Skin epidermis (tissue), 12 donors: ENCODE results near the gene UNC5CL.

Experiments used
- H3K27ac ChIP-seq, 21 experiments: fragments of 200-600 bp; sonication (generic) in 11 of 21; one replicate each; pipeline ENCODE4 v1.5.0; 2020; ENCODE audit warnings: mild to moderate bottlenecking in 3 of 21, inconsistent platforms in 2 of 21, moderate library complexity in 2 of 21
- H3K4me3 ChIP-seq, 7 experiments: fragments of 200-600 bp; sonication (generic) in 2 of 7; one replicate each; pipeline ENCODE4 v1.5.0; 2020; ENCODE audit warnings: inconsistent platforms in 2 of 7, mild to moderate bottlenecking in 2 of 7, moderate library complexity in 1 of 7

Gene UNC5CL

DNA sequence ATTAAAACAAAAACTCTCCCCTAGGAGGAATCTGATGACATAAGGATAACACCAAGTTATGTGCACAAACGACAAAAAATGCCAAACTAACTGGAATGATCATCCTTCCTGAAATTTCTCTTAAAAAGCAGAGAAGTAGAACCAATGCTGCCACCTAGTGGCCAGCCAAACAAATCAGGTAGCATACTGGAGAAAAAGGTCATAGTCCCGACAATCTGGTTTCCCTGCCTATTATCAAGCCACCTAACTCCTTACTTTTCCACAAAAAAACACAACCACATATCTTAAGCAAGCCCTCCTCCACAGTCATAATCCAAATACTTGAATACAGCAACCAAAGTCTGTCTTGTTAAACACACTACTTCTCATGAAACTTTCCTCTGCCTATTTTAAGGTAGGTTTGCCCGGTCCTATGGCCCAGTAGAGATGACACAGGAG is 27.9 kb upstream of the UNC5CL start:
- Histone ChIP-seq H3K27ac (no peak overlapping the region), H3K4me3 (no peak overlapping the region)

DNA sequence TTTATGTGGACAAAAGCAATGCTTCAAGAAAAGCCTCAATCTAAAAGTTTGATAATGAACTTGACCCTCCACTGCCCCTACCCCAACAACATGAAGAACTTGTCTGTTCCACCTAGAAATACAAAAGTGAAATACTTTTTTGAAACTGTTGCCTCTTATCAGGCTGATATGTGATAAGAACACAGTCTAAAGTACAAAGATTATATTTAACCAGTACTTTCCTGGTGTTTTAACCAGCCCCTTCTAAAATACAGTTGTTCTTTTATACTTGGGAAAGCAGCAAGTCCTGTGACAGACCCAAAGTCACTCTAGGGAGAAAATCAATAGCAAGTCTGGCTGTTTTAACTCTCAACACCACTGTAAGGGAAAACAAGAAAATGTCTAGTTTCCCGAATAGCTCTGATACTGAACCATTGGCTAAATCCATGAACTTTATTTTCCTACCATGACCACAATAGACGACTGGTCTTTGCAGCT is 26.6 kb upstream of the UNC5CL start:
- no peak overlapping the region for H3K27ac ChIP-seq
- H3K4me3 ChIP-seq = no peak overlapping the region

DNA sequence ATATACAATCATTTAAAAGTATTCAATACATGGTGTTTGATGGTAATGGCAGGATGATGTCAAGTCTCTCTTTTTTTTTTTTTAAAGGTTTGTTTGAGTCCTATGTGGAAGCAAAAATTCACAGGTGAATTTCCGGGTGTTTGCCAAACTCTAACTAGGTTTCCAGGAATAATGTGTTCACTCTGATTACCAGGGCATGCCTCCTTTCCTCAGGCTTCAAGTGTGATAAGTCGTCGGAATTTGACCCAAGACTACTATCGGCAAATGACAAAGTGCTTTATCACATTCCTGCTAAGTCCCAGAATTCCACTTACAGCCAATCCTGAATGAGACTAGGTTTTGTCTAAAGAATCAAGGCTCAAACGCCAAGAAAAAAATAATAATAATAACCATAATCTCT is 25.8 kb upstream of the UNC5CL start:
- H3K27ac ChIP-seq = no peak overlapping the region
- H3K4me3 ChIP-seq = no peak overlapping the region

DNA sequence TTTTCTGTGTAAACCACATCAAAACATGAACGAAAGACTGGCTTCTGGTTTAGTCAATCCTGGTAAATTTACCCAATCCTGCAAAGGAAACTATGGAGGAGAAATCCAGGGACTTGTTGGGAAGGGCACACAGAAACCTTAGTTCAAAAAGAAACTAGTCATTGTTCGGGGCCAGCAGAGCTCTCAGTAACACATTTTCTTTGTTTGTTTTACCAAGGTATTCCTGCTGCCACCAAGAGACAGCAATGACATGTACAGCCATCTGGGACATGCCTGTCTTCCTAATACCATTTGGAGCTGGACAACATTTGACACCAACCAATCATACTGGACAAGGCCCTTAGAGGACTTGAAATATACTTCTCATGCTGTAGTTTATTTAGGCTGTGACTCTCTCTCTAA is 24.9 kb upstream of the UNC5CL start:
- Histone ChIP-seq H3K27ac (no peak overlapping the region), H3K4me3 (no peak overlapping the region)

DNA sequence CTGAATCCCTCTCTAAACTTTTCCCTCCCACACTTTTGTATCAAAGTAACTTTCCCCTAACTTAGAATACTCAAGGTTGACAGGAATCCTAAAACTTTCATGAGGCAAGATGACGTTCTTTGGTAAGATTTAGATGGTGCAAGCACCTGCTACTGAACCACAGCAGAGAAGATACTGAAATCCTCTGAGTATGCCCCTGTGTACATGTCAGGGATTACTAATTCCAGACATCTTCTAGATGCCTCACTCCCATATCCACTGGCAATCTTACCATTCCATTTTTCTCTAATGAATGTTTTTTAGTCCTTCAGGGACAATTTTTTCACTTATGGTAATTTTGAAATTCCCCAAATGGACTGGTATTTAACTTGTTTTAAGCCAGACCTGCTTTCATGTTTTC is 23.0 kb upstream of the UNC5CL start:
- no peak overlapping the region for H3K4me3 ChIP-seq
- no peak overlapping the region for H3K27ac ChIP-seq

DNA sequence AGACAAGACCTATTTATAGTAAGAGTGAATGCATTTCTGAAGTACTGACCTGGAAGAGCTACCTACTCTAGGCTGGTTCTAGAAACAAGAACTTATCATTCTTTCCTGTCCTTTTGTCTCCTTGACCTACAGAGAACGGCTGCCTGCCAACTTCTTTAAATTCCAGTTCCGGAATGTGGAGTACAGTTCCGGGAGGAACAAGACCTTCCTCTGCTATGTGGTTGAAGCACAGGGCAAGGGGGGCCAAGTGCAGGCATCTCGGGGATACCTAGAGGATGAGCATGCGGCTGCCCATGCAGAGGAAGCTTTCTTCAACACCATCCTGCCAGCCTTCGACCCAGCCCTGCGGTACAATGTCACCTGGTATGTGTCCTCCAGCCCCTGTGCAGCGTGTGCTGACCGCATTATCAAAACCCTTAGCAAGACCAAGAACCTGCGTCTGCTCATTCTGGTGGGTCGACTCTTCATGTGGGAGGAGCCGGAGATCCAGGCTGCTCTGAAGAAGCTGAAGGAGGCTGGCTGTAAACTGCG is 22.2 kb upstream of the UNC5CL start:
- H3K27ac ChIP-seq = no peak overlapping the region
- no peak overlapping the region for H3K4me3 ChIP-seq

DNA sequence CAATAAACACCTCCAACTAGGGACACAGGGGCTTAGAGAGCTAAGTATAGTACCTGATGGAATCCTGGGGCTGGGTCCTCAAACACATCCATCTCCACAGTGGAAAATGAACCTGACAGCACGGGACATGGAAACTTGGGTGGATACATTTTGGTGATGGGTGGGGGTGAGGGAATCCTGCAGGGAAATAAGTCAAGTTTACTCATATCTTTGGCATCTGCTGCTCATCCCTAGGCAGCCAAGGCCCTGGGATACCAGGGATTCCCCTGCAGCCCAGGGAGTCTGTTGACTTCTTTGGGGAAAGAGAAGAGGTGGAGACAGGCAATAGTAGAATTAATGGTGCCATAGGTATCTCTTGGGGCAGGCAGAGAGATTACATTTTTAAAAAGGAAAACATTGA is 20.5 kb upstream of the UNC5CL start:
- H3K27ac ChIP-seq = no peak overlapping the region
- H3K4me3 ChIP-seq = no peak overlapping the region

DNA sequence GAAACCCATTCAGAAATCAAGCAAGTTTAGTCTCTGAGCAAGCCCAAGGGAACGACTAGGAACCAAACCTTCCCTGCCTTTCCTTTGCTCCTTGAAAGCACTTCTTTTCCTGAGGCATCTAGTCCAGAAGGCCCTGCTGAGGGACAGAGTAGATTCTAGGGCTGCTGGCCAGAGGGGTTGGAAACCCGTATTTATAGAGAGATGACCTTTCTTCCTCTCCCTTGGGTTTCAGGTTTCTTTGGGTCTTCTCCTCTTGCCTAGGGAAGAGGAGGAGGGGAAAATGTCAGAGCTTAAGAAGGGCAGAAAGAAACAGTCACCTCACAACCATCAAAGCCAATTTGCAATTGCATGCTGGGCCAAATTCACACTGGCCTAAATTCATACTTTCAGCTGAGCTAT is 19.8 kb upstream of the UNC5CL start:
- no peak overlapping the region for H3K27ac ChIP-seq
- H3K4me3 ChIP-seq = no peak overlapping the region

DNA sequence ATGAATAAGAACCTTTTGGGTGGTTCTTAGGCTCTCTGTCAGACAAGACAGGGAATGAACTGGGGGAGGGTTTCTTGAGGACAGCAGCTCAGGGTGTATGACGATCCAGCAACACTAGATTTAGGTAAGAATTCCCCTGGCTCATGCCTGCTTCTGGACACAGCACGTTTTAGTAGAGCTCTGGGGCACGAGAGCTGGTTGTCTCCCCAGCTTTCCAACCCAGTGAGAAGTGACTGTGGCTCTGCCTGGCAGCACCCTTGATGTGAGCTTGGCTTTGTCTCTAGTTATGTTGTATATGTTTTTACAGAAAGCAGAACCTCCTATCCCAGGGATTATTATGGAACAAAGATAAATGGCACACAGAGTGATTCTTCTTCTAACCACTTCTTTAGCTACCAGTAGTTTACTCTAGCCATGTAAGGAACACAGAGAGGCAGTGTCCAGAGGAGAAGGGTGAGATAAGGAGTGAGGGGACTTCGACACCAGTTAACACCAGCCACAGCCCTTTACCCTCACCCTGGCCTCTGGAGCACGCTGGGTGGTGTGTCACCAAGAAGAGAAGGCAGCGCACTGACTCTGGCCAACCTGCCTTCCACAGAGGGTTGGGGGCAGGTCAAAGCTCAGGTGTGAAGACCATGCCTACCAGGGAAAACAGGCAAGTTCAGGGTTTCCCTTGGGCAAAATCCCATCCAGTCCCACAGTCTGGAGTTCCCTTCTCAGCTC is 17.9 kb upstream of the UNC5CL start:
- Histone ChIP-seq H3K27ac (no peak overlapping the region), H3K4me3 (no peak overlapping the region)

DNA sequence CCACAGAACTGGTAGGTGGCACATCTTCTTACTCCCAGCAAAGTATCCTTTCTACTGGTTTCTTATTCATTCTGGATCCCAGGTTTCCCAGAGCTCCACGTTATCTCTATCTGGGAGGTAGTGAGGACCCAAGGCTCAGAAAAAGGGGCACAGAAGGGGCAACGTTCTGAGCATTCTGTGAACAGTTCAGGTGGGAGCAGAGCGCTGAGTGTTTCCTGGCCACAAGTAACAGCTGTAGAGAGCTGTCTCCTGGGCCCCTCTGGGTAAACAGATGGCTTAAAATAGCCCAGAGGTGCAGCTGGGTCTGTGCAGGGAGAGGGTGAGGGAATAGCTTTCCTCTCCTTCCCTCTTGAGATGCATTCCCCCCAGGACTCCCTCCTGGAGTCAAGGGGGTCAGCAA is 16.1 kb upstream of the UNC5CL start:
- Histone ChIP-seq H3K4me3 (no peak overlapping the region), H3K27ac (no peak overlapping the region)

DNA sequence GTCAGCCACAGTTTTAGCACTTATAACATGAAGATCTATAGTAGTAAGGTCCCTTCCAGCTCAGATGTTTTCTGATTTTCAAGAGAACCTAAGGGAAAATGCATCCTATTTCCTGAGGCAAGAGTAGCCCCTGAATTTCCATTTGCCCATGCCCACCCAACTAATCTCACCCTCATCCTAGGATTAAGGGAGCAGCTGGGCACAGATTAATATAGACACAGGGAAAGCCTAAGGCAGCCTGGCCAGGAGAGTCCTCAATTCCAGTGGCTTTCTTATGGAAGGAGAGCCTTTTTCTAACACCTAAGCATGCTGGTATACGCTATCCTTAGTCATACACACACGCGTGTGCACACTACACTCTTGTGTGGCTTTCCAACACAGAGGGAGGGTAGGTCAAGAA is 15.5 kb upstream of the UNC5CL start:
- Histone ChIP-seq H3K27ac (no peak overlapping the region), H3K4me3 (no peak overlapping the region)

DNA sequence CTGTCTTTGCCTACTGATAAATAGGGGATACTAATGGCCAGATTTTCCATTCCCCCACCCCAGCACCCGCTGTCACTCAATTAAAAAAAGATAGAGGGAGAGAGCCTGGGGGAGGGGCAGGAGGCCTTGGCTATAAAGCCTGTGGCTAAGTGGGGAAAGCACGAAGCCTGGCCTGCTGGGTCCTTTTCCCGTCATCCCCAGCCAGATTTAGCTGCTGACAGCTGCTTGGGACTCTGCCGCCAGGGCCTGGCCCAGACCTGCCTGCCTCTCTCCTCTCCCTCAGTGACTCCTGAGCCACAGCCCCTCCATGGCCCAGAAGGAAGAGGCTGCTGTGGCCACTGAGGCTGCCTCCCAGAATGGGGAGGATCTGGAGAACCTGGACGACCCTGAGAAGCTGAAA is 14.0 kb upstream of the UNC5CL start, which contains the start of gene APOBEC2:
APOBEC2 (plus strand) TSS at position 162 of the 400 bp plus-strand sequence; CDS start at position 308, 146 bp downstream.
- H3K4me3 ChIP-seq = no peak within 1 kb of the TSS
- peak within 1 kb of the TSS in 1 of 21 experiments; percentile 42 for H3K27ac ChIP-seq

DNA sequence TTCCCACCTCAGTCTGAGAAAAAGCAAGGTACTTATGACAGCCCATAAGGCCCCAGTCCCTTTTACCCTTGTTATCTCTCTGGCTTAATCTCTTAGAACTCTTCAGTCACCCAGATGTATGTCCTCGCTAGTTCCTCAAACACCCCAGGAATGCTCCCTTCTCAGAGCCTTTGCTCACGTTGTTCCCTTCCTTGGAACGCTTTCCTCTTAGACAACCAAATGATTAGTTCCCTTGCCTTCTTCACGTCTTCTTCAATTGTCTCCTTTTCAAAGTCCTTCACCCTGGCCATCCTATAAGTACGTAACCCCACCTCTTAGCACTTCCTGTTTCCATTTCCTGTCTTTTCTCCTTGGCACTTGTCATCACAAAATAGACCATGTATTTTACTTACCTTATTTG is 12.9 kb upstream of the UNC5CL start:
- H3K4me3 ChIP-seq = no peak overlapping the region
- peak overlapping the region in 1 of 21 experiments; percentile 42 for H3K27ac ChIP-seq

DNA sequence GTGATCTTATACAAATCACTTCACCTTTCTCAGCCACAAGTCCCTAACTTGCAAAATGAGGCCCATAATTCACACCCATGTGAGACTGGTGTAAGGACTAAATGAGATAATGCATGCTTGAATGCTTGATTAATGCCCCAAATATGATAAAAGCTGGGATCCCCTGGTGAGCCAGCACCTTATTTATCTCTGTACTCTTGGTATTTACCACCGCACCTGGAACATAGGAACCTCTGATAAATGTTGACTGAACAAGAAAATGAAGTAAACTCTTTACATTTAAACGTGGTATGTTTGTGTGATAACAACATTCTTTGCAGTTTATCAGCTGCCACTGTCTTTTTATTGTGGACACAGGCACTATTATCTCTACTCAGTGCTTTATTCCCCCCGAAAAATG is 11.5 kb upstream of the UNC5CL start:
- H3K4me3 ChIP-seq = no peak overlapping the region
- H3K27ac ChIP-seq = no peak overlapping the region

DNA sequence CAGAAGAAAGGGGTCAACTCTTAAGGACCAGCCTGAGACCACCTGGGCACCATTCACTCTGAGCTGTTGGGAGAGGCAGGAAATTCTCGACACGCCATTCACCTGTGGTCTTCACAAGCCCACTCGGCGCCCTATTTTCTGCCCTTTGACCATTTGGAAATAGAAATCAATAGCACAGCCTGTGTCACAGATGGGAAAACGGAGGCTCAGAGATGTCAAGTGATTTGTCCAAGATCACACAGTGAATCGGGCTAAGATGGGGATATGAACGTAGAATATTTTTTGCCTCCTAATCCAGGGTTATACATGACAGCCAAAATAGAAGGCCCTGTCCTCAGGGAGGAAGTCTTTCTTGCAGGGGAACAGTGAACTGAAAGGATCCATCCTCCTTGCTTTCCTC is 10.9 kb upstream of the UNC5CL start:
- no peak overlapping the region for H3K4me3 ChIP-seq

DNA sequence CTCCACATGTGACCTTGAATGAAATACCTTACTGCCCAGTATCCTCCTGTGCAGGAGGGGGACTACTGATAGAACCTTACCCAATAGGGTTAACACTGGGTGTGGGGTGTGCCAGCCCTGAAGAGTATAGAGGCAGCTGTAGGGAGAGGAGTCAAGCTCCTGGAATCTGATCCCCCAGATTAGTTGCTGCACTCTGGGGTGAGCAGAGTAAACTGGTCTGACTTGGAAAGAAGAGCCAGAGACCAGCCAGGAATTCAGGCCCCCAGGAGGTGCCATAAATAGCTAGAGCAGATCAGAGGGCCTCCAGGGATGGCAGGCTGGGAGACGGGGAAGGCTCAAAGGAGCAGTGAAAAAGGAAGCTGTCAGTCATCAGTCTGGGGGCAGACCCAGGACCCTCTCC is 10.5 kb upstream of the UNC5CL start:
- Histone ChIP-seq H3K4me3 (no peak overlapping the region), H3K27ac (no peak overlapping the region)

More for the DNA sequence above, 10.9 kb upstream of the UNC5CL start:
- no peak overlapping the region for H3K27ac ChIP-seq

DNA sequence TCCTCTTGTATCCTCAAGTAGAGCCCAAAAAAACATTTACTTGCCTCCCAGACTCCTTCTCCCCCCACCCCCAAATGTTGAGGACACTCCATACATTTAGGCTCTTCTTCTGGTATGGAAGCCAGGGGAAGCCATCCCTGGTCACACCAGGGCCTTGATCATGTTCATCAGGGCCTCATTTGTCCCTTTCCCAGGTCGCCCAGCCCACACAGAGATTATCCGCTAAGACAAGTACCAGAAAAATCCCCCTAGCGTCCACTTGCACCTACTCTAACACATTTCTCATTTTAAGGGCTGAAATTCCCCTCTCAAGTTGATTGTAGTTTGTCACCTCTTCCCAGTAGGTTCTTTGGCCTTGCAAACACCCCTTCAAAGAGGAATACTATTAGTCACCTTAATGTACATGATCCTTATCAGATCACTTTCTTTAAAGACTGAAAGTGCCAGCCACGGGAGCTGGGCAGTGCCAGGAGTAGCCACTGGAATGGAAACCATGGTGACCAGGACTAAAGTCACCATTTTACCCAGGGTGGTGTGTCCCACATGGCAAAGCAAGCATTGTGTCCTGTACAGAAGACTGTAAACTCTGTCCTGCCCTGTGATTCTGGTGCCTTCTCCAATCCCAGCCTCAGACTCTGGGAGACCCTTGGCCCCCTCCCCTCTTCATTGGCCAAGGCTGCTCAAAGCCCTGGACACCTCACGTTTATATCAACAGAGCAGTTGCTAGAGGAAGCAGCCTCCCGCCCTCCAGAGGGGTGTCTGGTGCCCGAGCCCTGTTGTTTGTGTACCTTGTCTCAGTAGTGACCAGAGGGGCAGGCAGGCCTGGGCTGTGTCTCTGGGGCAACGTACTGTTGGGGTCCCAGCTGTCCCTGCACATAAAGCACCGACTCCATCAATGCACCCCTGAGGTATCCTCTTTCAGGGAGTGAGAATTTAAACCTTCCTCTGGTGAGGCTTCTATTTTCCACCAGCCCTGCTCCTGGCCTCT is 9.0 kb upstream of the UNC5CL start:
- Histone ChIP-seq H3K27ac (no peak overlapping the region), H3K4me3 (no peak overlapping the region)

DNA sequence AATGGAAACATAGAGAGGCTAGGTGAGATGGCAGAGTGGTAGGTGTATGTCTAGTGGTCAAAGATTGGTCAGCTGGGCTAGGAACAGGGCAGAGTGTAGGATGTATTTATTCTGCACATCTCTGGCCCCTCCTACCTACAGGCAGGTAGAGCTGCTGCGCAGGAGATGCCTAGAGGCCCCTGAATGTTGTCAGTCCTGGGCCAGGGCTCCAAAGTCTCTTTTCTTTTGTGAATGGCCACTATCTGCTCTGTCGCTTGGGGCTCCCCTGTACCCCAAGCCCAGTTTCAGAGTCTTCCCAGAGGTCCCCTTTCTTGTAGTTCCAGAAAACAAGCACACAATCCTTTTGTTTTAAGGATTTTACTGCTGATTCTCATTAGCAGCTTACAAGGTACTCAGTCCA is 8.3 kb upstream of the UNC5CL start:
- H3K27ac ChIP-seq = no peak overlapping the region

DNA sequence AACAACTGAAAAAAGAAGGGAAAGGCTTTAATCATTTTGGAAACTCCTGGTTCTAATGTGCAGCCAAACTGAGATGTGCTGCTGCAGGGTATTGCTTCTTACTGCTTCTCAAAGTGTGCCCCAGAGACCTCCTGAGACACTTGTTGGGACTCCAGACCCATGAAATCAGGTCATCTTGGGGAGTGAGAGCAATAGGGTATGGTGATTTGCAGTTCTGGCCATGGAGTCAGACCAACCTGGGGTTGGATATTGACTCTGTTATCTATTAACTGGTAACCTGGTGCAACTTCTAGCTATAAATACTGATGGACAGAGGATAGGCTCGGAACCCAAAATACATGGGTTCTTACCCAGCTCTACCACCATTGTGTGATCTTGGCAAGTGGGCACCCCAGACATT is 7.1 kb upstream of the UNC5CL start:
- Histone ChIP-seq H3K27ac (no peak overlapping the region), H3K4me3 (no peak overlapping the region)

More for the DNA sequence above, 8.3 kb upstream of the UNC5CL start:
- H3K4me3 ChIP-seq = no peak overlapping the region

DNA sequence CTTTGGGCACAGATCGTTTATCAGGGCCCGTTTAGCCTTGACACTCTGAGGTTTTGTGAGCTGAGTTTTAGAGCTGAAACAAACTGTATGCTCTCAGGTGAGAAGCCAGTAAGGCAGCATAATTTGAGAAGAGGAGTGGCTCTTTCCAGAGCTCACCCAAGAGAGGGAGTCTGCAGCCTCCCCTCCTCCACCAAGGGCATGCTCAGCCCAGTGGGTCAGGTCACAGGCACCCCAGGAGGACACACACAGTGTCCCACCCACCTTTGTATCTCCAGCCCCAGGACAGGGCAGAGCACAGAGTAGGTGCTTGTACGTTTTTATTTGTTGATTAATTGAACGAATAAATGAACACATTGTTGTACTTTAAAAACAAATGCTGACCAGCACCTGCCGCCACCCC is 6.6 kb upstream of the UNC5CL start:
- no peak overlapping the region for H3K4me3 ChIP-seq
- no peak overlapping the region for H3K27ac ChIP-seq

DNA sequence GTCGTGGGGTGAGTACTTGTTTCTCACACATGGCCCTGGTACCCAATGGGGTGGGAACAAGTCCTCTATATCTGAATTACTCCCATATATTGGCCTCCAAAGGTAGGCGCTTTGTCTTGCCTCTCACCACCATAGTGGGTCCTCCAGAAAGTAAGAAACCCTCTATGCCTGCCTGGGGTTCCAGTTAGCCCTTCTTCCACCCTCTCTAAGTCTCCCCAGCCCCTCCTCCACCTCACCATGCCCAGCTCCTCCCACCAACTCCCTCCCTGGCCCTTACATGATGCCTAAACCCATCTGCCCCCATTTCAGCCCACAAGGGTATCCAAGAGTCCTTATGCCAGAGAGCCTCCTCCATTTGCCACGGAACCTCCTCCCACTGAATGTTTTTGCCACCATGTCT is 4.1 kb upstream of the UNC5CL start:
- no peak overlapping the region for H3K27ac ChIP-seq
- H3K4me3 ChIP-seq = no peak overlapping the region
